ENCODE measurements around the gene ZNF488. TPM values are rescaled to one million over a fixed set of nuclear protein-coding genes. Genes with fewer than 3 reads are reported as not detected.

Gene ZNF488
- total RNA-seq, 2 donors from 2014 or later = not detected

DNA sequence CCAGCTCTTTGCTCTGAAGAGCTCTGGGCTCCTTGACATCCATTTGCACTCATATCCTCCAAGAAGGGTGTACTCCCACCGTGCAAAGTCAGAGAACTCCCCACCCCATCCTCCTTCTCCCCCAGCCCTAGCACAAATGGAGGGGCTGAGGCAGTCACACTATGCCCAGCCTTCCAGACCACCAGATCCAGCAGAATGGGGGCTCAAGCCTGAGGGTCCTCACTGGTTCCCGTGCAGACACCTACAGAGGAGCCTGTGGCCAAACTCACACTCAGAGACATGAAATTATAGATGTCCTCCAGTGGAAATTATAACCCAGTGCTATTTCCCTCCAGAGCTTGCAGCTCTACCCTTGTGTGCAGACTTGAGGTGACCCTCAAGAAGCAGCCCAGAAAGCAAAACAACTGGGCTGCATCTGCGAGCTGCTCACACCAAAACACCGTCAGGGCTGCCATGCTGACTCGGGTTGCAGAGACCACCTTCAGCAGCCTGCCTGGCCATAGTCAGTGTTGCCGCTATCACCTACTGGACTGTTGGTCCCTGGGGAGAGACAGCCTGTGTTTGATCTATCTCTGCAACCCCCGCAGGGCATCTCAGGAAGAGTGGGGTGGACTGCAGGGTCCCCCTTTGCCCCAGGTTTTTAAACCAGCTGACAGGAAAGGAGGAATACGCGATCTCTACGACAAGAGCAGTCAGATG lies 7.4 kb downstream of the ZNF488 start:
- H3K9me3 ChIP-seq = no peaks in the 10 kb centered on the region

GRCh38 chr10:47374611-47375536 lies 9.2 kb downstream of the ZNF488 start:
- no peak overlapping the region for H3K4me3 ChIP-seq
- H3K27ac ChIP-seq = no peak overlapping the region
- DNase-seq (ENCODE audit: low spot score) (no peak), ATAC-seq (ENCODE audit: insufficient number of reproducible peaks, low FRiP score, low read depth) (no peak)
- TF ChIP-seq, protein P1, sequence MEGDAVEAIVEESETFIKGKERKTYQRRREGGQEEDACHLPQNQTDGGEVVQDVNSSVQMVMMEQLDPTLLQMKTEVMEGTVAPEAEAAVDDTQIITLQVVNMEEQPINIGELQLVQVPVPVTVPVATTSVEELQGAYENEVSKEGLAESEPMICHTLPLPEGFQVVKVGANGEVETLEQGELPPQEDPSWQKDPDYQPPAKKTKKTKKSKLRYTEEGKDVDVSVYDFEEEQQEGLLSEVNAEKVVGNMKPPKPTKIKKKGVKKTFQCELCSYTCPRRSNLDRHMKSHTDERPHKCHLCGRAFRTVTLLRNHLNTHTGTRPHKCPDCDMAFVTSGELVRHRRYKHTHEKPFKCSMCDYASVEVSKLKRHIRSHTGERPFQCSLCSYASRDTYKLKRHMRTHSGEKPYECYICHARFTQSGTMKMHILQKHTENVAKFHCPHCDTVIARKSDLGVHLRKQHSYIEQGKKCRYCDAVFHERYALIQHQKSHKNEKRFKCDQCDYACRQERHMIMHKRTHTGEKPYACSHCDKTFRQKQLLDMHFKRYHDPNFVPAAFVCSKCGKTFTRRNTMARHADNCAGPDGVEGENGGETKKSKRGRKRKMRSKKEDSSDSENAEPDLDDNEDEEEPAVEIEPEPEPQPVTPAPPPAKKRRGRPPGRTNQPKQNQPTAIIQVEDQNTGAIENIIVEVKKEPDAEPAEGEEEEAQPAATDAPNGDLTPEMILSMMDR (IDR thresholded peaks at IDR 0.05) = no peak
- no peaks in the 10 kb centered on the region for H3K9me3 ChIP-seq
- no peaks in the 10 kb centered on the region for H3K27me3 ChIP-seq (replicated peaks; ENCODE audit: insufficient read depth)
- no peaks in the 10 kb centered on the region for H3K36me3 ChIP-seq
- H3K4me1 ChIP-seq (ENCODE audit: control insufficient read depth in 1 of 2, low read depth in 2 of 2) = peaks cover 0 to 13% of the 10 kb centered on the region in 2 donors

More for the DNA sequence above, 7.4 kb downstream of the ZNF488 start:
- H3K4me3 ChIP-seq = no peak overlapping the region
- TF ChIP-seq, protein P1 (IDR thresholded peaks at IDR 0.05) = no peak
- H3K4me1 ChIP-seq (ENCODE audit: control insufficient read depth in 1 of 2, low read depth in 2 of 2) = peaks cover 0 to 13% of the 10 kb centered on the region in 2 donors
- H3K27me3 ChIP-seq (replicated peaks; ENCODE audit: insufficient read depth) = no peaks in the 10 kb centered on the region
- DNase-seq (ENCODE audit: low spot score) = no peak
- no peak overlapping the region for H3K27ac ChIP-seq
- no peak for ATAC-seq (ENCODE audit: insufficient number of reproducible peaks, low FRiP score, low read depth)
- H3K36me3 ChIP-seq = no peaks in the 10 kb centered on the region

DNA sequence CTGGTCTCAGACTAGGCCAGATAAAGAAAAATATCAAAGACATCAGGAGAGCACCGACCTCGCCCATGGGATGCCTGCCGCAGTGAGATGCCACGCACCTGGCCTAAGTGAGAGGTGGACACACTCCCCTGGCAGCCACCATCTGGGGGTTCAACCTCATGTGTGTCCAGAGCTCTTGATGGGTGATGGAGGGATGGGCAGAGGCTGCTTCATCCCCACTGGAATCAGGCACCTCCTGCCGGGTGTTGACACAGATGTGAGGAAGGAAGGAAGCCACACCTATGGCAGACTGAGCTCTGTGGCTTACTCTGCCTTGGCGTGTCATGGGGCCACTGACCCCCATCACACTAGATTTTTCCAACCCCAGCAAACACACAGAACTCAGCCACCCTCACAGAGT lies 11.4 kb downstream of the ZNF488 start:
- no peak for ATAC-seq (ENCODE audit: insufficient number of reproducible peaks, low FRiP score, low read depth)
- Histone ChIP-seq H3K36me3 (no peaks in the 10 kb centered on the region), H3K9me3 (no peaks in the 10 kb centered on the region), H3K4me1 (ENCODE audit: control insufficient read depth in 1 of 2, low read depth in 2 of 2) (peaks cover 0 to 13% of the 10 kb centered on the region in 2 donors), H3K27me3 (replicated peaks; ENCODE audit: insufficient read depth) (no peaks in the 10 kb centered on the region), H3K4me3 (no peak overlapping the region), H3K27ac (no peak overlapping the region)
- TF ChIP-seq, protein P1 (IDR thresholded peaks at IDR 0.05) = no peak
- DNase-seq (ENCODE audit: low spot score) = no peak

DNA sequence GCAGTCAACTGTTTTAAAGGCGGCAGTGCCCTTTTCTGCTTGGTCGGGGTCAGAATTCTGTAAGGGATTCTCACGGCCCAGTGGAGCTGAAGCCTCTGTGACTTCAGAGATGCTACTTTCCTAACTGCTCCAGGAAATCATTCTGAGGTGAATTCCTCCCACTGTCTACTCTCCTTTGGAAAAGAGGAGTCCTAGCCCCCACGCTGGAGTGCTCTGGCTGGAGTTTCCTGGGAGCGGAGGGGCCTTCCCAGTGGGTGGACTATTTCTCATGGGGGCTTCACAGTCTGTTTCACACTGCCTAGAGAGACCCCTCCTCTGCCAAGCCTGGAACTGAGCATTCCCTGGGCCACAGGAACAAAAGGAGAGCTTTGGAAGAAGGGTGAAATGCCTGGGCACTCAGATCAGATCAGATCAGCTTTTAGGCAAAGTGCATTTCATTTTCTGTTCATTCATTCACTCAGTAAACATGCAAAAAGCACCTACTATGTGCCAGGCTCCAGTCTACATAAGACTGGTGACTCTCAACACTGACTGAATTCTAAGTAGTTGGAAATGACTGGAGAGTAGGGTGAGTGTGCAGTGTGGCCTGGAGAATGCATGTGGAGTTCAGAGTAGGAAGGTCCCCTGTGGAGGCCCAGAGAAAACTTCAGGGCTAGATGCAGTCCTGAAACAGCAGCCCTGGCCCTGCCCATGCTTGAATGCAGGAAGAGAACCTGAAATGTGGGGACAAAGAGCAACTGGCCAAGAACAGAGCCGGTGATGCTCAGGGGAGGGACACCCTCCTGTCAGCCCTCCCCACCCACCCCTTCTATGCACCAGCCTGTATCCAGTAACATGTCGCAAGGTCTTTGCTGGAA lies 12.2 kb downstream of the ZNF488 start:
- H3K4me3 ChIP-seq = no peak overlapping the region
- no peak for ATAC-seq (ENCODE audit: insufficient number of reproducible peaks, low FRiP score, low read depth)
- DNase-seq (ENCODE audit: low spot score) = no peak
- H3K27me3 ChIP-seq (replicated peaks; ENCODE audit: insufficient read depth) = no peaks in the 10 kb centered on the region
- no peak overlapping the region for H3K27ac ChIP-seq
- no peaks in the 10 kb centered on the region for H3K36me3 ChIP-seq
- H3K4me1 ChIP-seq (ENCODE audit: control insufficient read depth in 1 of 2, low read depth in 2 of 2) = peaks cover 0 to 13% of the 10 kb centered on the region in 2 donors
- TF ChIP-seq, protein P1 (IDR thresholded peaks at IDR 0.05) = no peak
- no peaks in the 10 kb centered on the region for H3K9me3 ChIP-seq

All from thoracic aorta (tissue), 2 donors.